Natural killer cell (primary cell): ENCODE results near the gene TTLL9. TPM values are rescaled to one million over a fixed set of nuclear protein-coding genes. Genes with fewer than 3 reads are reported as not detected.

ENCODE experiments used
- ATAC-seq, 3 donors: fragments of 150-1000 bp in 2 of 3; fragments of 200-7000 bp in 1 of 3; cut with Tn5 transposase; 1 replicate in 1 of 3; 2 replicates in 2 of 3; pipeline ENCODE4 v1.10.0; 2021; ENCODE audit warnings: mild to moderate bottlenecking in 2 of 3, moderate library complexity in 2 of 3
- DNase-seq, 2 donors: peaks; one replicate each; pipeline versions ENCODE4 v3.0.0 to v3.0.0-alpha.2; 2013 to 2021; ENCODE audit warnings: mixed read lengths in 1 of 2
- H3K27ac ChIP-seq: one replicate; pipeline ENCODE4 v1.5.1; 2013; ENCODE audit warnings: mild to moderate bottlenecking, low read length
- H3K27me3 ChIP-seq: one replicate; pipeline ENCODE4 v1.6.1; 2013; ENCODE audit warnings: low read length; ENCODE audit not compliant: control insufficient read depth, insufficient read depth
- H3K36me3 ChIP-seq: one replicate; pipeline ENCODE4 v1.6.1; 2013; ENCODE audit warnings: low read length; ENCODE audit not compliant: control insufficient read depth, insufficient read depth
- H3K4me1 ChIP-seq: one replicate; pipeline ENCODE4 v1.6.1; 2013; ENCODE audit warnings: low read length; ENCODE audit not compliant: control insufficient read depth, insufficient read depth
- H3K4me3 ChIP-seq: one replicate; pipeline ENCODE4 v1.5.1; 2013; ENCODE audit warnings: low read length
- H3K9me3 ChIP-seq: one replicate; pipeline ENCODE4 v1.6.1; 2013; ENCODE audit warnings: low read length; ENCODE audit not compliant: control insufficient read depth, insufficient read depth
- H3K27ac Mint-ChIP-seq, 2 donors: one replicate each; pipeline ENCODE4 v1.8.0; 2022; ENCODE audit warnings: mild to moderate bottlenecking in 2 of 2, mixed read lengths in 2 of 2, moderate library complexity in 1 of 2
- H3K27me3 Mint-ChIP-seq, 2 donors: one replicate each; pipeline ENCODE4 v1.8.0; 2022; ENCODE audit warnings: low read depth in 2 of 2, mixed read lengths in 2 of 2
- H3K36me3 Mint-ChIP-seq: one replicate; pipeline ENCODE4 v1.8.0; 2022; ENCODE audit warnings: mixed read lengths
- H3K4me1 Mint-ChIP-seq, 2 donors: one replicate each; pipeline ENCODE4 v1.8.0; 2022; ENCODE audit warnings: mixed read lengths in 2 of 2
- H3K4me3 Mint-ChIP-seq: one replicate; pipeline ENCODE4 v1.8.0; 2022; ENCODE audit warnings: mild to moderate bottlenecking, moderate library complexity, mixed read lengths
- H3K9me3 Mint-ChIP-seq, 2 donors: one replicate each; pipeline ENCODE4 v1.8.0; 2022; ENCODE audit warnings: mixed read lengths in 2 of 2
- CTCF ChIP-seq: fragments of 200-600 bp; IDR thresholded peaks from one replicate; pipeline ENCODE4 v1.8.0; 2022; ENCODE audit warnings: antibody characterized with exemption
- WGBS: methylation state at CpG from one replicate; pipeline ENCODE4 v1.1.7; 2013; ENCODE audit warnings: missing lambda C conversion rate; ENCODE audit not compliant: insufficient coverage; 5-methylcytosine and 5-hydroxymethylcytosine counted together
- intact Hi-C: fragments of 100-400 bp; cut with micrococcal nuclease; formaldehyde crosslinking; loops from one replicate; pipeline ENCODE4 v1.14.2; 2022
- total RNA-seq, 4 donors: library from RNA; stranded (reverse); fragments of 120-200 nt in 1 of 4; gene quantifications; one replicate each; pipeline versions ENCODE4 v1.2.3 to v1.2.4, GENCODE V29; 2013 to 2022

Gene TTLL9
- total RNA-seq, 3 donors from 2014 or later (not counting 1 experiment from before 2014, with no cell fraction given) = not detected

GRCh38 chr20:31901615-31902014 lies 31.2 kb downstream of the TTLL9 start:
- H3K27me3 Mint-ChIP-seq = peaks cover 6 to 23% of the 10 kb centered on the region in 2 donors
- no peak overlapping the region for H3K27ac ChIP-seq
- no peaks in the 10 kb centered on the region for H3K36me3 ChIP-seq
- no peak for TF ChIP-seq CTCF
- H3K4me1 ChIP-seq = no peaks in the 10 kb centered on the region
- no peaks in the 10 kb centered on the region for H3K36me3 Mint-ChIP-seq
- H3K9me3 ChIP-seq = no peaks in the 10 kb centered on the region
- WGBS = 98% methylated on average over 5 of the region's 6 CpGs
- H3K4me1 Mint-ChIP-seq = no peaks in the 10 kb centered on the region
- H3K4me3 ChIP-seq = no peak overlapping the region
- no peaks in the 10 kb centered on the region for H3K9me3 Mint-ChIP-seq
- DNase-seq (no peak), ATAC-seq (no peak)
- intact Hi-C loops = no loop called here
- H3K27me3 ChIP-seq = no peaks in the 10 kb centered on the region
- no peak overlapping the region for H3K27ac Mint-ChIP-seq
- no peak overlapping the region for H3K4me3 Mint-ChIP-seq

- H3K27ac ChIP-seq = no peak overlapping the region
- Mint-ChIP-seq H3K4me1 (peaks cover 5 to 6% of the 10 kb centered on the region in 2 donors), H3K9me3 (no peaks in the 10 kb centered on the region), H3K36me3 (no peaks in the 10 kb centered on the region), H3K27me3 (peaks cover 6 to 7% of the 10 kb centered on the region in 2 donors), H3K27ac (no peak overlapping the region), H3K4me3 (no peak overlapping the region)
- no peaks in the 10 kb centered on the region for H3K36me3 ChIP-seq
- H3K27me3 ChIP-seq = no peaks in the 10 kb centered on the region
- no peaks in the 10 kb centered on the region for H3K4me1 ChIP-seq
- intact Hi-C loops = no loop called here
- ATAC-seq (no peak), DNase-seq (no peak)
- no peak overlapping the region for H3K4me3 ChIP-seq
- no peak for TF ChIP-seq CTCF
- no peaks in the 10 kb centered on the region for H3K9me3 ChIP-seq
- 9% methylated on average over 1 of the region's 1 CpG for WGBS
Measured at GRCh38 chr20:31903627-31904386, 33.4 kb downstream of the TTLL9 start.

- no peak for ATAC-seq
- 96% methylated on average over 5 of the region's 5 CpGs for WGBS
- no peaks in the 10 kb centered on the region for H3K9me3 ChIP-seq
- H3K36me3 ChIP-seq = no peaks in the 10 kb centered on the region
- no peak overlapping the region for H3K27ac Mint-ChIP-seq
- TF ChIP-seq CTCF = no peak
- no peaks in the 10 kb centered on the region for H3K4me1 ChIP-seq
- intact Hi-C loops = no loop called here
- no peak overlapping the region for H3K27ac ChIP-seq
- H3K27me3 ChIP-seq = no peaks in the 10 kb centered on the region
- no peaks in the 10 kb centered on the region for H3K36me3 Mint-ChIP-seq
- no peak overlapping the region for H3K4me3 ChIP-seq
- DNase-seq = no peak
- peaks cover 3 to 7% of the 10 kb centered on the region in 2 donors for H3K27me3 Mint-ChIP-seq
- peaks cover 5 to 6% of the 10 kb centered on the region in 2 donors for H3K4me1 Mint-ChIP-seq
- H3K4me3 Mint-ChIP-seq = no peak overlapping the region
- no peaks in the 10 kb centered on the region for H3K9me3 Mint-ChIP-seq
Measured at GRCh38 chr20:31906001-31906400, 35.6 kb downstream of the TTLL9 start.

DNA sequence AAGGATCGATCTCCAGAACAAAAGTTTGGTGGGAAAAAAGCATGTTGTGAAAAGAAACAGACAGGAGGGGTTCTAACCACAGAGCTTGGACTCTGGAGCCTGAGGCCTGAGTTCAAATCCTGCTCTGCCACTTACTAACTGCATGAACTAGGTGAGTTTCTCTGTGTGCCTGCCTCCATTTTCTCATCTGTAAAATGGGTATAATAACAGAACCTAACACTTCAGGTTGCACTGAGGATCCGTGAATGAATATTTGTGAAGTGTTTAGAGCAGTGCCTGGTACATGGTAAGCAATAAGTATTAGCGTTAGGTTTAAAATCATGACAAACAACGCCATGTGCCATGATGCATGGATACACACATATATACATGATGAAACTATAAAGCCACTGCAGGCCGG lies 36.6 kb downstream of the TTLL9 start:
- DNase-seq = no peak
- no peak overlapping the region for H3K27ac ChIP-seq
- no peak for ATAC-seq
- H3K9me3 ChIP-seq = no peaks in the 10 kb centered on the region
- H3K4me1 ChIP-seq = no peaks in the 10 kb centered on the region
- Mint-ChIP-seq H3K36me3 (no peaks in the 10 kb centered on the region), H3K9me3 (no peaks in the 10 kb centered on the region), H3K4me3 (no peak overlapping the region), H3K27me3 (peaks cover 3 to 7% of the 10 kb centered on the region in 2 donors), H3K4me1 (peaks cover 5 to 6% of the 10 kb centered on the region in 2 donors), H3K27ac (no peak overlapping the region)
- H3K36me3 ChIP-seq = no peaks in the 10 kb centered on the region
- no peak overlapping the region for H3K4me3 ChIP-seq
- WGBS = 98% methylated on average over 5 of the region's 5 CpGs
- H3K27me3 ChIP-seq = no peaks in the 10 kb centered on the region
- intact Hi-C loops = no loop called here
- no peak for TF ChIP-seq CTCF
